SK-N-SH (cell line): Measurements from ENCODE around the gene AP2A2.

ENCODE experiments used
- ELF1 ChIP-seq: IDR thresholded peaks from 2 replicates; pipeline ENCODE4 v1.4.0; 2012
- EP300 ChIP-seq, 2 experiments: IDR thresholded peaks; 2 replicates each; pipeline versions ENCODE4 v1.4.0 to v1.6.1; 2012; ENCODE audit warnings: borderline replicate concordance in 1 of 2, low read depth in 1 of 2, low read length in 1 of 2
- GABPA ChIP-seq: IDR thresholded peaks from 2 replicates; pipeline ENCODE4 v1.4.0; 2012; ENCODE audit warnings: low read depth, mild to moderate bottlenecking
- POLR2AphosphoS5 ChIP-seq: IDR thresholded peaks from 2 replicates; pipeline ENCODE4 v1.6.1; 2012; ENCODE audit warnings: low read depth, low read length
- RAD21 ChIP-seq: IDR thresholded peaks from 2 replicates; pipeline ENCODE4 v1.6.1; 2012; ENCODE audit warnings: mild to moderate bottlenecking, low read length
- RXRA ChIP-seq: IDR thresholded peaks from 2 replicates; pipeline ENCODE4 v1.4.0; 2012; ENCODE audit warnings: low read depth, mild to moderate bottlenecking, borderline replicate concordance
- YY1 ChIP-seq: IDR thresholded peaks from 2 replicates; pipeline ENCODE4 v1.4.0; 2012; ENCODE audit warnings: low read depth, mild to moderate bottlenecking
- TF ChIP-seq, protein P1 (sequence below): fragments of 200-600 bp; sonication (generic); IDR thresholded peaks from 2 replicates; pipeline ENCODE4 v1.6.1; 2017; ENCODE audit warnings: antibody characterized with exemption, mild to moderate bottlenecking, moderate library complexity
- TF ChIP-seq, protein P2 (sequence below): fragments of 150-350 bp; IDR thresholded peaks from 2 replicates; pipeline ENCODE4 v1.6.1; 2017; ENCODE audit warnings: antibody characterized with exemption, low read length, low read depth, borderline replicate concordance
- TF ChIP-seq, protein P3 (sequence below): IDR thresholded peaks from 2 replicates; pipeline ENCODE4 v1.4.0; 2012; ENCODE audit warnings: low read depth
- TF ChIP-seq, protein P4 (sequence below): IDR thresholded peaks from 2 replicates; pipeline ENCODE4 v1.6.1; 2012; ENCODE audit warnings: mild to moderate bottlenecking, low read depth, low read length, moderate library complexity

DNA sequence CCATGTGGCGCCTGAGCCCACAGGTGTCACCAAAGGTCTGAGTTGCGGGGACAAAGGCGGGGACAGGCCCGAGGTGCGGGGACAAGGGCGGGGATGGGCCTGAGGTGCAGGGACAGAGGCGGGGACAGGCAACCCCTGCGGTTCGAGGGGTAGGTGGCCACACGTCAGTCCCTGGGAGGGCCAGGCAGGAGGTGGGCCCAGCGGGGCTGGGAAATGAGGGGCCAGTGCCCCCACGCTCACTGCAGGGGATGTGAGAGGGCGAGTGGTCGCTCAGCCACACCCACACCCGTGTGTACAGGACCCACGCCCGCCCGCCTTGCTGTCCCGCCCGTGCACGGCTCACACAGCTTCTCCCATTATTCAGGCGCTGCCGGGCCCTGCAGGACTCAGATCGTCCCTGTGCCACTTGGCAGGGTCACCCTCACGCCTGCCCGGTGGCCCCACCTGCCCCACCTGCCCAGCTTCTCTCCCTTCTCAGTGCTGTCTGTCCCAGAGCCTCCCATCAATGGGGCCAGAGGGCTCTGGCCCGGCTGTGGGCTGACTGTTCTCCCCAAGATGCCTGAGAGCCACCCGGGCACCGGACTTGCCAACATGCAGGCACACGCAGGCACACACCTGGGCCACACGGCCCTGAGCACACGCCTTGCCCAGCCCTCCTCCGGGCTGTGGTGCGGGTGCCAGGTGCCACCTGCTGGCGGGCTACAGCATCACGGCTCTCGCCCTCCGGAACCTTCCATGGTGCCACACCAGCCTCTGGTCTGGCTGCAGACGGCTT, 125.1 kb downstream of the AP2A2 start:
- TF ChIP-seq RXRA (no peak), RAD21 (peak; percentile 92), POLR2AphosphoS5 (no peak), YY1 (no peak), EP300 (IDR thresholded peaks at IDR 0.05; ENCODE audit: borderline replicate concordance in 1 of 2, low read depth in 1 of 2, low read length in 1 of 2) (no peak), GABPA (no peak), ELF1 (no peak)
- TF ChIP-seq, protein P1, sequence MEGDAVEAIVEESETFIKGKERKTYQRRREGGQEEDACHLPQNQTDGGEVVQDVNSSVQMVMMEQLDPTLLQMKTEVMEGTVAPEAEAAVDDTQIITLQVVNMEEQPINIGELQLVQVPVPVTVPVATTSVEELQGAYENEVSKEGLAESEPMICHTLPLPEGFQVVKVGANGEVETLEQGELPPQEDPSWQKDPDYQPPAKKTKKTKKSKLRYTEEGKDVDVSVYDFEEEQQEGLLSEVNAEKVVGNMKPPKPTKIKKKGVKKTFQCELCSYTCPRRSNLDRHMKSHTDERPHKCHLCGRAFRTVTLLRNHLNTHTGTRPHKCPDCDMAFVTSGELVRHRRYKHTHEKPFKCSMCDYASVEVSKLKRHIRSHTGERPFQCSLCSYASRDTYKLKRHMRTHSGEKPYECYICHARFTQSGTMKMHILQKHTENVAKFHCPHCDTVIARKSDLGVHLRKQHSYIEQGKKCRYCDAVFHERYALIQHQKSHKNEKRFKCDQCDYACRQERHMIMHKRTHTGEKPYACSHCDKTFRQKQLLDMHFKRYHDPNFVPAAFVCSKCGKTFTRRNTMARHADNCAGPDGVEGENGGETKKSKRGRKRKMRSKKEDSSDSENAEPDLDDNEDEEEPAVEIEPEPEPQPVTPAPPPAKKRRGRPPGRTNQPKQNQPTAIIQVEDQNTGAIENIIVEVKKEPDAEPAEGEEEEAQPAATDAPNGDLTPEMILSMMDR, result peak; percentile 79
- TF ChIP-seq, protein P2, sequence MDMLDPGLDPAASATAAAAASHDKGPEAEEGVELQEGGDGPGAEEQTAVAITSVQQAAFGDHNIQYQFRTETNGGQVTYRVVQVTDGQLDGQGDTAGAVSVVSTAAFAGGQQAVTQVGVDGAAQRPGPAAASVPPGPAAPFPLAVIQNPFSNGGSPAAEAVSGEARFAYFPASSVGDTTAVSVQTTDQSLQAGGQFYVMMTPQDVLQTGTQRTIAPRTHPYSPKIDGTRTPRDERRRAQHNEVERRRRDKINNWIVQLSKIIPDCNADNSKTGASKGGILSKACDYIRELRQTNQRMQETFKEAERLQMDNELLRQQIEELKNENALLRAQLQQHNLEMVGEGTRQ, result no peak
- TF ChIP-seq, protein P3, sequence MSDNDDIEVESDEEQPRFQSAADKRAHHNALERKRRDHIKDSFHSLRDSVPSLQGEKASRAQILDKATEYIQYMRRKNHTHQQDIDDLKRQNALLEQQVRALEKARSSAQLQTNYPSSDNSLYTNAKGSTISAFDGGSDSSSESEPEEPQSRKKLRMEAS, result no peak
- TF ChIP-seq, protein P4, sequence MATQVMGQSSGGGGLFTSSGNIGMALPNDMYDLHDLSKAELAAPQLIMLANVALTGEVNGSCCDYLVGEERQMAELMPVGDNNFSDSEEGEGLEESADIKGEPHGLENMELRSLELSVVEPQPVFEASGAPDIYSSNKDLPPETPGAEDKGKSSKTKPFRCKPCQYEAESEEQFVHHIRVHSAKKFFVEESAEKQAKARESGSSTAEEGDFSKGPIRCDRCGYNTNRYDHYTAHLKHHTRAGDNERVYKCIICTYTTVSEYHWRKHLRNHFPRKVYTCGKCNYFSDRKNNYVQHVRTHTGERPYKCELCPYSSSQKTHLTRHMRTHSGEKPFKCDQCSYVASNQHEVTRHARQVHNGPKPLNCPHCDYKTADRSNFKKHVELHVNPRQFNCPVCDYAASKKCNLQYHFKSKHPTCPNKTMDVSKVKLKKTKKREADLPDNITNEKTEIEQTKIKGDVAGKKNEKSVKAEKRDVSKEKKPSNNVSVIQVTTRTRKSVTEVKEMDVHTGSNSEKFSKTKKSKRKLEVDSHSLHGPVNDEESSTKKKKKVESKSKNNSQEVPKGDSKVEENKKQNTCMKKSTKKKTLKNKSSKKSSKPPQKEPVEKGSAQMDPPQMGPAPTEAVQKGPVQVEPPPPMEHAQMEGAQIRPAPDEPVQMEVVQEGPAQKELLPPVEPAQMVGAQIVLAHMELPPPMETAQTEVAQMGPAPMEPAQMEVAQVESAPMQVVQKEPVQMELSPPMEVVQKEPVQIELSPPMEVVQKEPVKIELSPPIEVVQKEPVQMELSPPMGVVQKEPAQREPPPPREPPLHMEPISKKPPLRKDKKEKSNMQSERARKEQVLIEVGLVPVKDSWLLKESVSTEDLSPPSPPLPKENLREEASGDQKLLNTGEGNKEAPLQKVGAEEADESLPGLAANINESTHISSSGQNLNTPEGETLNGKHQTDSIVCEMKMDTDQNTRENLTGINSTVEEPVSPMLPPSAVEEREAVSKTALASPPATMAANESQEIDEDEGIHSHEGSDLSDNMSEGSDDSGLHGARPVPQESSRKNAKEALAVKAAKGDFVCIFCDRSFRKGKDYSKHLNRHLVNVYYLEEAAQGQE, result no peak
